Measurements from ENCODE around the gene ADGRG6.

The ADGRG6 gene

DNA sequence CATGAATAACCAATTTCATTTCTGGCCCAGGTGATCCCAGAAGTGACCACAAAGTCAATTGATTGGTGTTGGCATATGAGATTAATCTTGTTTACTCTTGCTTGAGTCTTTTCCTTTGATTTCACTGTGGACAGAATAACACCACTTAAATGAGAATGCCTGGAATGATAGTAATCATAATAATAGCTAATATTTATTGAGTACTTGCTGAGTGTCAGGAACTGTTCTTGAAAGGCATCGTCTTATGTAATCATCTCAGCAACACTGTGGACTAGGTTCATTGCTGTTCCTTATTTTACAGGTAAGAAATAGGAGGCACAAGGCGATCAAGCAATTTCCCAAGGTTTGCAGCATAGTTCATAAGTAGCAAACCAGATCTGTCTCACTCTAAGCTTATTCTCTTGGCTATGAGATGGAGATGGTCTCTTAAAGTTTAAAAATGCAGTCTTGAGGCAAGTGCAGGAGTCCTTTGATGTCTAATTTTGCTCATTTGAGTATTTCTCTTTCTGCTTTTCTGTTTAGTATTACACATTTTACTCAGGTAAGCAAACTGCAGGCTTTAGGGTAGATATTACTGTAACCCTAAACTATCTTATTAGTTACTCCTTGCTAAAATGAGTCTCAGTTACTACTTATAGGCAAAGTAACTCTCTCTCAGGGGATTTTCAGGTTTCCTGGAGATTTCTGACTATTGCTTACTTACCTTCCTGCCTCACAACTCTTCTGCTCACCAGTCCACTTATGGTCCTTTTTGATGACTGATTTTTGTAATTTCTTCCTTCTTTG lies 6.3 kb downstream of the ADGRG6 start:
- Histone ChIP-seq H3F3A (ENCODE audit: insufficient read depth, low read length) (no peaks in the 10 kb centered on the region), H3K27ac (ENCODE audit: low read length) (no peak overlapping the region), H3K4me3 (ENCODE audit: low read length) (no peak overlapping the region), H3K36me3 (replicated peaks; ENCODE audit: insufficient read depth, low read length) (no peaks in the 10 kb centered on the region), H4K20me1 (ENCODE audit: insufficient read depth, low read length) (no peaks in the 10 kb centered on the region), H3K9ac (ENCODE audit: low read length) (no peak overlapping the region), H3K9me2 (replicated peaks; ENCODE audit: insufficient read depth, low read length) (no peaks in the 10 kb centered on the region), H3K4me2 (ENCODE audit: low read depth, low read length) (no peak overlapping the region), H3K9me3 (replicated peaks; ENCODE audit: insufficient read depth, low read length) (no peaks in the 10 kb centered on the region), H2AFZ (ENCODE audit: low read length) (no peak overlapping the region), H3K4me1 (ENCODE audit: low read length) (no peaks in the 10 kb centered on the region), H3K79me2 (ENCODE audit: low read length) (no peaks in the 10 kb centered on the region), H3K27me3 (replicated peaks; ENCODE audit: insufficient read depth, low read length) (no peaks in the 10 kb centered on the region)
- no peak for DNase-seq
- TF ChIP-seq EZH2phosphoT487 (IDR thresholded peaks at IDR 0.05; ENCODE audit: low read length) (no peak), EZH2 (optimal IDR thresholded peaks at IDR 0.05; ENCODE audit: low read depth, low read length) (no peak)
- TF ChIP-seq, protein P1, sequence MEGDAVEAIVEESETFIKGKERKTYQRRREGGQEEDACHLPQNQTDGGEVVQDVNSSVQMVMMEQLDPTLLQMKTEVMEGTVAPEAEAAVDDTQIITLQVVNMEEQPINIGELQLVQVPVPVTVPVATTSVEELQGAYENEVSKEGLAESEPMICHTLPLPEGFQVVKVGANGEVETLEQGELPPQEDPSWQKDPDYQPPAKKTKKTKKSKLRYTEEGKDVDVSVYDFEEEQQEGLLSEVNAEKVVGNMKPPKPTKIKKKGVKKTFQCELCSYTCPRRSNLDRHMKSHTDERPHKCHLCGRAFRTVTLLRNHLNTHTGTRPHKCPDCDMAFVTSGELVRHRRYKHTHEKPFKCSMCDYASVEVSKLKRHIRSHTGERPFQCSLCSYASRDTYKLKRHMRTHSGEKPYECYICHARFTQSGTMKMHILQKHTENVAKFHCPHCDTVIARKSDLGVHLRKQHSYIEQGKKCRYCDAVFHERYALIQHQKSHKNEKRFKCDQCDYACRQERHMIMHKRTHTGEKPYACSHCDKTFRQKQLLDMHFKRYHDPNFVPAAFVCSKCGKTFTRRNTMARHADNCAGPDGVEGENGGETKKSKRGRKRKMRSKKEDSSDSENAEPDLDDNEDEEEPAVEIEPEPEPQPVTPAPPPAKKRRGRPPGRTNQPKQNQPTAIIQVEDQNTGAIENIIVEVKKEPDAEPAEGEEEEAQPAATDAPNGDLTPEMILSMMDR (IDR thresholded peaks at IDR 0.05; ENCODE audit: low read length), result no peak

DNA sequence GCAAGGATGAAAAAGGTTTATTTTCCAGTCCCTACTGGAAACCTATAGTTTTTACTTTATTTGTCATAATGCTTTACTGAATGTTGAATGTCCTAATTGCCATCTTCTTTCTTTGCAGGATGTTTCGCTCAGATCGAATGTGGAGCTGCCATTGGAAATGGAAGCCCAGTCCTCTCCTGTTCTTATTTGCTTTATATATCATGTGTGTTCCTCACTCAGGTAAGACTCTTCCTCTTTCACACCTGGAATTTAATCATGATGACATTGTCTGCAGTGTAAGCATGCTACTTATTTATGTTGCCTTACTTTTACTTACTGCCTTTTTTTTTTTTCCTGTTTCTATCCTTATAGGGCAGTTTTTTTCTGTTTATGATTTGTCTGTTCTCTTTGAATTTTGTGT lies 7.6 kb downstream of the ADGRG6 start:
- Histone ChIP-seq H3K4me1 (ENCODE audit: low read length) (no peaks in the 10 kb centered on the region), H3K4me3 (ENCODE audit: low read length) (no peak overlapping the region), H4K20me1 (ENCODE audit: insufficient read depth, low read length) (no peaks in the 10 kb centered on the region), H2AFZ (ENCODE audit: low read length) (no peak overlapping the region), H3K27ac (ENCODE audit: low read length) (no peak overlapping the region), H3K27me3 (replicated peaks; ENCODE audit: insufficient read depth, low read length) (no peaks in the 10 kb centered on the region), H3K9me3 (replicated peaks; ENCODE audit: insufficient read depth, low read length) (no peaks in the 10 kb centered on the region), H3K9ac (ENCODE audit: low read length) (no peak overlapping the region), H3K4me2 (ENCODE audit: low read depth, low read length) (no peak overlapping the region), H3K79me2 (ENCODE audit: low read length) (no peaks in the 10 kb centered on the region), H3F3A (ENCODE audit: insufficient read depth, low read length) (no peaks in the 10 kb centered on the region), H3K9me2 (replicated peaks; ENCODE audit: insufficient read depth, low read length) (no peaks in the 10 kb centered on the region), H3K36me3 (replicated peaks; ENCODE audit: insufficient read depth, low read length) (no peaks in the 10 kb centered on the region)
- no peak for DNase-seq
- TF ChIP-seq EZH2 (optimal IDR thresholded peaks at IDR 0.05; ENCODE audit: low read depth, low read length), result no peak
- TF ChIP-seq EZH2phosphoT487 (IDR thresholded peaks at IDR 0.05; ENCODE audit: low read length), result no peak
- TF ChIP-seq, protein P1 (IDR thresholded peaks at IDR 0.05; ENCODE audit: low read length), result no peak

DNA sequence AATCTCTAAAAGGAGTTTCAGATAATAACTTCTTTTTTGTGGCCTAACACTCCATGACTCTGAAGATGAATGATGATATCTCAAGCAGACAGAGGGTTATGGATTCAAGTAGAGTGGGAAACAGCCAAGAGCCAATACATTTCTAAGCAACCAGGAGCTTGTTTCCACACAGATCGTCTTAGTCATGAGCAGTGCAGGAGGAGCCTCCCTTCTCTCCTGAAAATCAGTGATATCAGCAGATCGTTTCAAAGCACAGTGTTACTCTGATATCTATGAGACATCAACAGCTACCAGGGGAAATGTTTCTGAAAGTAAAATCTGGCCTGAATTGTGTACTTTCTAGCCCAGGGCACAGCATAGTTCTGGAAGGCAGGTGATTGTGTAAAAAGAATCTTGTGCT lies 11.5 kb downstream of the ADGRG6 start:
- H3K4me3 ChIP-seq (ENCODE audit: low read length), result no peak overlapping the region

More for the DNA sequence above, 11.5 kb downstream of the ADGRG6 start:
- TF ChIP-seq EZH2phosphoT487 (IDR thresholded peaks at IDR 0.05; ENCODE audit: low read length) (no peak), EZH2 (optimal IDR thresholded peaks at IDR 0.05; ENCODE audit: low read depth, low read length) (no peak)
- TF ChIP-seq, protein P1 (IDR thresholded peaks at IDR 0.05; ENCODE audit: low read length), result no peak
- Histone ChIP-seq H3K27ac (ENCODE audit: low read length) (no peak overlapping the region), H3F3A (ENCODE audit: insufficient read depth, low read length) (no peaks in the 10 kb centered on the region), H3K4me1 (ENCODE audit: low read length) (no peaks in the 10 kb centered on the region), H3K27me3 (replicated peaks; ENCODE audit: insufficient read depth, low read length) (no peaks in the 10 kb centered on the region), H4K20me1 (ENCODE audit: insufficient read depth, low read length) (no peaks in the 10 kb centered on the region), H3K4me2 (ENCODE audit: low read depth, low read length) (no peak overlapping the region), H3K9me3 (replicated peaks; ENCODE audit: insufficient read depth, low read length) (no peaks in the 10 kb centered on the region), H3K79me2 (ENCODE audit: low read length) (no peaks in the 10 kb centered on the region), H3K36me3 (replicated peaks; ENCODE audit: insufficient read depth, low read length) (no peaks in the 10 kb centered on the region), H2AFZ (ENCODE audit: low read length) (no peak overlapping the region), H3K9ac (ENCODE audit: low read length) (no peak overlapping the region), H3K9me2 (replicated peaks; ENCODE audit: insufficient read depth, low read length) (no peaks in the 10 kb centered on the region)
- DNase-seq, result no peak

All from MM.1S (cell line).